ENCODE results near the gene HRAS.

DNA sequence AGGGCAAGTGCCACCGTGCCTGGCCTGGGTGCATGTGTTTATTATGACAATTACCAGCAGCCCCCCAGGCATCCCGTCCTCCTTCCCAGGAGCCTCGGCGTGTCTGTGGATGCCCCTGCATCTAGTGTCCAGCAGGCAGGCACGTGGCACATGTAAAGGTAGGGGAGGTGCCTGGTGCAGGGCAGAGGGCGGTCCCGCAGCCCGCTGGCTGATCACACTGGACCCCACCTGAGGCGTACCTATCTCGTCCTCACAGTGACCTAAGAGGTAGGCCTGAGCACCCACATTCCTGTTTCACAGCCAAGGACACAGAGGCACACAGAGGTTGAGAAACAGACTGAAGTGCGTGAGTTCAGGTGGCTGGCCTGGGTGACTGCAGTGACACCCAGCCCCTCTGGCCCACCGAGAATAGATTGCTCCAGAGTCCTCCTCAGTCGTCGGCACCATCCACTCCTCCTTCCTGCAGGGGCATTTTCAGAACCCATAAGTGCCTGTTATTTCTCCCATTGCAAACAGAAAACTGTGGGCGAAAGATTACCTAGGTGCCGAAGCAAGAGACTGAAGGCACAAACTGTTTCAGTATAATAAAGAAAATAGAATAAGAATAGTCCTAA lies 37.9 kb upstream of the HRAS start:
- TF ChIP-seq NFIC (IDR thresholded peaks at IDR 0.05; ENCODE audit: borderline replicate concordance) (no peak), GABPA (IDR thresholded peaks at IDR 0.05; ENCODE audit: low read depth) (no peak), JUND (IDR thresholded peaks at IDR 0.05) (no peak), RCOR1 (IDR thresholded peaks at IDR 0.05; ENCODE audit: low read length) (no peak), MXI1 (IDR thresholded peaks at IDR 0.05; ENCODE audit: low read depth, low read length) (no peak), SMC3 (IDR thresholded peaks at IDR 0.05; ENCODE audit: low read depth, low read length) (no peak), EP300 (IDR thresholded peaks at IDR 0.05; ENCODE audit: borderline replicate concordance in 1 of 2, low read depth in 1 of 2, low read length in 1 of 2) (no peak), EZH2phosphoT487 (IDR thresholded peaks at IDR 0.05; ENCODE audit: borderline replicate concordance, low read depth) (no peak)
- TF ChIP-seq, protein P1, sequence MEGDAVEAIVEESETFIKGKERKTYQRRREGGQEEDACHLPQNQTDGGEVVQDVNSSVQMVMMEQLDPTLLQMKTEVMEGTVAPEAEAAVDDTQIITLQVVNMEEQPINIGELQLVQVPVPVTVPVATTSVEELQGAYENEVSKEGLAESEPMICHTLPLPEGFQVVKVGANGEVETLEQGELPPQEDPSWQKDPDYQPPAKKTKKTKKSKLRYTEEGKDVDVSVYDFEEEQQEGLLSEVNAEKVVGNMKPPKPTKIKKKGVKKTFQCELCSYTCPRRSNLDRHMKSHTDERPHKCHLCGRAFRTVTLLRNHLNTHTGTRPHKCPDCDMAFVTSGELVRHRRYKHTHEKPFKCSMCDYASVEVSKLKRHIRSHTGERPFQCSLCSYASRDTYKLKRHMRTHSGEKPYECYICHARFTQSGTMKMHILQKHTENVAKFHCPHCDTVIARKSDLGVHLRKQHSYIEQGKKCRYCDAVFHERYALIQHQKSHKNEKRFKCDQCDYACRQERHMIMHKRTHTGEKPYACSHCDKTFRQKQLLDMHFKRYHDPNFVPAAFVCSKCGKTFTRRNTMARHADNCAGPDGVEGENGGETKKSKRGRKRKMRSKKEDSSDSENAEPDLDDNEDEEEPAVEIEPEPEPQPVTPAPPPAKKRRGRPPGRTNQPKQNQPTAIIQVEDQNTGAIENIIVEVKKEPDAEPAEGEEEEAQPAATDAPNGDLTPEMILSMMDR (IDR thresholded peaks at IDR 0.05), result no peak
- TF ChIP-seq, protein P2, sequence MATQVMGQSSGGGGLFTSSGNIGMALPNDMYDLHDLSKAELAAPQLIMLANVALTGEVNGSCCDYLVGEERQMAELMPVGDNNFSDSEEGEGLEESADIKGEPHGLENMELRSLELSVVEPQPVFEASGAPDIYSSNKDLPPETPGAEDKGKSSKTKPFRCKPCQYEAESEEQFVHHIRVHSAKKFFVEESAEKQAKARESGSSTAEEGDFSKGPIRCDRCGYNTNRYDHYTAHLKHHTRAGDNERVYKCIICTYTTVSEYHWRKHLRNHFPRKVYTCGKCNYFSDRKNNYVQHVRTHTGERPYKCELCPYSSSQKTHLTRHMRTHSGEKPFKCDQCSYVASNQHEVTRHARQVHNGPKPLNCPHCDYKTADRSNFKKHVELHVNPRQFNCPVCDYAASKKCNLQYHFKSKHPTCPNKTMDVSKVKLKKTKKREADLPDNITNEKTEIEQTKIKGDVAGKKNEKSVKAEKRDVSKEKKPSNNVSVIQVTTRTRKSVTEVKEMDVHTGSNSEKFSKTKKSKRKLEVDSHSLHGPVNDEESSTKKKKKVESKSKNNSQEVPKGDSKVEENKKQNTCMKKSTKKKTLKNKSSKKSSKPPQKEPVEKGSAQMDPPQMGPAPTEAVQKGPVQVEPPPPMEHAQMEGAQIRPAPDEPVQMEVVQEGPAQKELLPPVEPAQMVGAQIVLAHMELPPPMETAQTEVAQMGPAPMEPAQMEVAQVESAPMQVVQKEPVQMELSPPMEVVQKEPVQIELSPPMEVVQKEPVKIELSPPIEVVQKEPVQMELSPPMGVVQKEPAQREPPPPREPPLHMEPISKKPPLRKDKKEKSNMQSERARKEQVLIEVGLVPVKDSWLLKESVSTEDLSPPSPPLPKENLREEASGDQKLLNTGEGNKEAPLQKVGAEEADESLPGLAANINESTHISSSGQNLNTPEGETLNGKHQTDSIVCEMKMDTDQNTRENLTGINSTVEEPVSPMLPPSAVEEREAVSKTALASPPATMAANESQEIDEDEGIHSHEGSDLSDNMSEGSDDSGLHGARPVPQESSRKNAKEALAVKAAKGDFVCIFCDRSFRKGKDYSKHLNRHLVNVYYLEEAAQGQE (IDR thresholded peaks at IDR 0.05; ENCODE audit: low read depth, low read length), result no peak
- TF ChIP-seq, protein P3, sequence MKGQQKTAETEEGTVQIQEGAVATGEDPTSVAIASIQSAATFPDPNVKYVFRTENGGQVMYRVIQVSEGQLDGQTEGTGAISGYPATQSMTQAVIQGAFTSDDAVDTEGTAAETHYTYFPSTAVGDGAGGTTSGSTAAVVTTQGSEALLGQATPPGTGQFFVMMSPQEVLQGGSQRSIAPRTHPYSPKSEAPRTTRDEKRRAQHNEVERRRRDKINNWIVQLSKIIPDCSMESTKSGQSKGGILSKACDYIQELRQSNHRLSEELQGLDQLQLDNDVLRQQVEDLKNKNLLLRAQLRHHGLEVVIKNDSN (IDR thresholded peaks at IDR 0.05; ENCODE audit: borderline replicate concordance, low read depth), result no peak
